GM19452 (cell line): ENCODE measurements around the gene AFTPH.

ENCODE experiments used
- ATAC-seq: cut with Tn5 transposase; IDR thresholded peaks from one replicate; pipeline ENCODE4 v1.9.1; 2021; ENCODE audit not compliant: unreplicated experiment

The AFTPH gene

DNA sequence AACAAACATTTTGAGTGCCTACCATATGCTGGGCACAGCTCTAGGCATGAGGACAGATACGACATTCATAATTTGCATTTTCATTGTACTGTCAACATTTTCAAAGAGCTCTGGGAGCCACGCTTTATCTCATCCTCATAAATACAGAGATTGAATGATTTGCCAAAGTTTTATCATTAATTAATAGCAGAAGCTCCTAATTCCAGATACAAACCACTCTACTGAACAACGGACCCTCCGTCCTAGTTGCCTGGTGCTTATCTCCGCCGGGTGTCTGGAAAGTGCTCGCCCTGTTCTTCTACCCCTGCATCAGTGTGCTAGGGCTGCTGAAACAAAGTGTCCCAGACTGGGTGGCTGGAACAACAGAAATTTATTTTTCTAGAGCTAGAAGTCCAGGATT, 105.7 kb downstream of the AFTPH start:
- ATAC-seq, result no peak

GRCh38 chr2:64630752-64631151, 106.6 kb downstream of the AFTPH start:
- ATAC-seq, result no peak

- no peak for ATAC-seq
Measured at GRCh38 chr2:64631771-64632170, 107.6 kb downstream of the AFTPH start.

DNA sequence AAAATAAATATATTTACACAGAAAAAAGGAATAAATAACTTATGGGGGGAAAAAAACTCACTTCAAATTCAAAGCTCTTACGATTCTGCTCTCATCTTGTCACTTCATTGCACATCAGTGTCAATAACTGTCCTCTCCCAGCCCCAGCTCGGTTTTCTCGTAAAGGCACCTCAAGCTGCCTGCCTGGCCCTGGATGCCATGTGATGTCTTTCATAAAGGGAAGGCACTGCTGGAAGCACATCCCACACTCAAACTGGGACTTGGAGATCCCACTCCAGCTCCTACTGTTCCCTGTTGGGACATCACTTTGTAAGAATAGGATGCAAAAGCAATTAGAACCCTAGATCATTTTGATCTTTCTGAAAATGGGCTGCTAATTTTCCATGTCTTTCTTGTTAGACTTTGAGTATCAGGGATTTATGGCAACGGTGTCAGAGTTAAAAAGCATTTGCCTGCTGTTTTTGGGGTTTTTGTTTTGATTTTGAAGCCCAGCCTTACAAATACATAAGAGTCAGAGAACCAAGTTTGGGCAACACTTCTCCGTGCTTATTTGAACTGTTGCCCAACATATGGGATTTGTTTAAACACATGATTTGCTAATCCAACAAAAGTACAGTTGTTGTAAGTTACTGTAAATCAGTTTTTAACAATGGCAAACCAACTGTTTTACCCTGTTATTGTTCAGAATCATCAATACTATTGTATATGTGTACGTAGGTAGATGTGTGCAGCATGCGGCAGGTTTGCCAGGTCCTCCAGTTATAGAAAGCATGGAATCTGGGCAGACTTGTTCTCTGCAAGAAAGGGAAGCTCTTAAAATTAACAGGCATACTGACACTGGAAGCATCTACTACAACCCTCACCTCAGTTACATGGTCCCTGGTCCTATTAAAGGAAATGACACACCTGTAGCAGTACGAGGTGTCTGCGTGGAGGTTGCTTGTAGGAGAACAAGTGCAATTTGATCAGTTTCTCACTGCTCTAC, 109.0 kb downstream of the AFTPH start:
- no peak for ATAC-seq

GRCh38 chr2:64634345-64635267, 110.5 kb downstream of the AFTPH start:
- ATAC-seq, result no peak

- ATAC-seq, result peak; percentile 61
Measured at GRCh38 chr2:64635976-64636911, 112.1 kb downstream of the AFTPH start.

DNA sequence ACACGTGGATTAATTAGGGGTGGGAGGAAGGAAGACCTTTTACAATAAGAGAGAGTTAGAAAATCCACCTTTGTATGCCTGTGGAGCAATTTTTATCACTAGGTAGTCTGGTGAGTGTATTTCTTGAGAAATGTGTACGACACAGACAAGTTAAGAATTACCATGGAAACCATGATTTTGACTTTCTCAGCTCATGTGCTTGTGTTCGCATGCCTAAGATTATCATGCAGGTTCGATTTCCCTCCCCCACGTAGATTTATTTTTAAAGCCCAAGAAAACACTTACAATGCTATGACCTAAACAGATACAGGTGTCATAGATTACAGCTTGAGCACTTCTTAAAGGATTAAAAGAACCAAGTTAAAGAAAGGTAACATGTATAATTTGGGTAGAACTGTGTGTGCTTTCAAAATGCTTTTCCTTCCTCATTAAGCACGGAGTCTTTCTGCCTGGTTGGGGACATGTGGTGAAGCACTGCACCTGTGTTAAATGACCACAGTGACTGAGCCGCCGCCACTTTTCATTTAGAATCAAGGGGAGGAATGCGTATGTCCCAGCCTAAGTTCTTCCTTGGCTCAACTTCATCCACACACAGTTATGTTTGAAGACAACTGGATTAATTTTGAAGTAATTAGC, 113.0 kb downstream of the AFTPH start:
- ATAC-seq, result peak; percentile 51

DNA sequence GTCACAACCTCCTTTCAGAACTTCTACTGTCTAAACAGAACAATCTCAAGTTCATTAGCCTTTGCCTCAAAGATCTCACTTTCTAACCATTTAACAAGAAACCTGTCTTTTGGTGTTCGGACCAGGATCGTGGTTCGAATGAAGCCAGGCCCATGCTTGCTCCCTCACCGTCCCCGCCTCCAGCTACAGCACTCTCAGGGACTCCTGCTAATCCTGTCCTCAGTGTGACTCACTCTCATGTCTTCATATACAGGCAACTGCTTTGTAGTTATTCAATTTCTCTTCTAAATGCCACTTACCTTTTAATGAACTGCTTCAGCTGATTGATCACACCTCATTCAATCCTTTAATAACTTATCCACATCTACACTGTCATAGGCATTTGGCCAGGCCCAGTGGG, 113.8 kb downstream of the AFTPH start:
- no peak for ATAC-seq

GRCh38 chr2:64638502-64639120, 114.5 kb downstream of the AFTPH start:
- ATAC-seq, result no peak

DNA sequence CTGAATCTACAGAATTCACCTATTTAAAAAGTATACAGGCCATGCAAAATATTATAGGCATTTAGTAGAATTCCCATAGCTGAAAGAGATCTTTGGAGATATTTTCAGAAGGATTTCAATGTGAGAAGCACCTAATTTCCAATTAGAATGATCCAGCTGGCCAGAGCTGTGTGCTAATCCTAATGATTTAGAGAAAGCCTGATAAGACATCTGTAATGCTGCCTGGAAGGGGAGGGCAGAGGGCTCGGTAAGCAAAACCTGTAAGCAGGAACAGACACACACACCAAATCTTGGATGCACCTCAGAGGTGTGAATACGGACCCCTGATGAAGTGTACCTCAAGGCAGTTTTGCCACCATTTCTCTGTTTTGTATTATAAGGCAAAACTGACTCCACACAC, 115.6 kb downstream of the AFTPH start:
- ATAC-seq, result no peak

DNA sequence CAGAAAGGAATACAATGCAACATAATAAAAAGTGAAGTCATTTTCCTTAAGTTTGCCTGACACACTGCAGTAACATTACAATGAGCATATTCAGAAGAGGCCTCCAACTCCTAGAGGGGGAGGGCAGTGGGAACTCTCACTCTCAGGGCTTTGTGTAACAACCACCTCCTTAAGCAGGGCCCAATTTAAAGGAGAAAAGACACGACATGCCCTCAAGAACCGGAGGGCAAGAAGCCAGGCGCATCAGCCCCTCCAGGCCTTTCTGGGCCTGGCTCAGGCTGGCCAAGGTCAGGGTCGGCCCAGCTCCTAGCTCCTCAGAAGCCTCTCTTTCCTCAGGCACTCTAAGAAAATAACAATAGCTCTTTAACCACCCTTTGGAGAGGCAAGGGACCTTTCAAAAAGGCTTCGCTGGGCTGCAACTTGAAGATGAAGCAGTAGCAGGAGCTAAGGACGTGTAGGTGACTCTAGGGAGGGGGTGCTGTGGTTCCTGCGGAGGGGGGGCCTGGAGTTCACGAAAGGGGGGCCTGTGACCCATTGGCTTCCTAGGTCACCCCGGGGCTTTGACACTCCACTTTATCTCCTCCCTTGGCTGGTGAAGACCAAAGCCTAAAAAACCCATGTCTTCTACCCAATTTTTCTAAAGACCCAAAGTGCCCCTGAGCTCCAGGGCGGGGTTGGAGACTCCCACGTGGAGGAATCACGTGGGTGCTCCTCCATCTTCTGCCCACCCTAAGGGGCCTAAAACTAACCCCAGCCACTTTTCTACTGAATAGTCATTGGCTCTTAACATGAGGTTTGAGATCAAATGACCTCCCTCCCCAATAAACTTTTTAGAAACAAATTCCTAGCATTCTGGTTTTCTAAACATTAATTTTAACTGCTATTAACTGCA, 116.3 kb downstream of the AFTPH start:
- ATAC-seq, result no peak

DNA sequence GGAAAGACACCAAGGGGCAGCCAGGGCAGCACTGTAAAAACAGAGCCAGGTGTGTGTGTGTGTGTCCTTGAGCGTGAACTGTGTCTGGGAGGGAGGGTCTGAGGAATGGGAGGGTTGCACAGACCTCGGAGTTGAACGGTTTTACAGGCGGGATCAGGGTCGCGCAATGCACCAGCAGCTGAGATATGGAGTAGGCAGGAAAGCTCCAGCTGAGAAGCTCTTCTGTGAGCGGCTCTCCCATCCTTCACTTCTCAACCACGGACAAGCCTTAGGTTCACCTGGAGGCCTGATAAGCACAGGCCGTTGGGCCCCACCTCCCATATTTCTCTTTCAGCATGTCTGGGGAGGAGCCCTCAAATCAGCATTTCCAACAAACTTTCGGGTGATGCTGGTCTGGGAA, 117.5 kb downstream of the AFTPH start:
- no peak for ATAC-seq
